ENCODE results near the gene SLC17A9. TPM values are rescaled to one million over a fixed set of nuclear protein-coding genes. Genes with fewer than 3 reads are reported as not detected.

Gene SLC17A9
- total RNA-seq, 6 experiments from 2014 or later, result 32.8 to 47.0 (median 35.7) TPM

GRCh38 chr20:62929051-62929538, 23.4 kb upstream of the SLC17A9 start:
- Mint-ChIP-seq H3K4me3 (peak overlapping the region; percentile 88), H3K27ac (peak overlapping the region; percentile 86), H3K36me3 (ENCODE audit: low read depth) (peaks cover 8% of the 10 kb centered on the region; the same call in 1 of the 2 replicates), H3K27me3 (ENCODE audit: insufficient read depth) (no peaks in the 10 kb centered on the region; the same call in 1 of the 2 replicates), H3K9me3 (no peaks in the 10 kb centered on the region), H3K4me1 (ENCODE audit: low read depth) (peaks cover 60% of the 10 kb centered on the region)
- peak; percentile 21 for DNase-seq
- no peak for TF ChIP-seq CTCF (IDR thresholded peaks at IDR 0.05)

DNA sequence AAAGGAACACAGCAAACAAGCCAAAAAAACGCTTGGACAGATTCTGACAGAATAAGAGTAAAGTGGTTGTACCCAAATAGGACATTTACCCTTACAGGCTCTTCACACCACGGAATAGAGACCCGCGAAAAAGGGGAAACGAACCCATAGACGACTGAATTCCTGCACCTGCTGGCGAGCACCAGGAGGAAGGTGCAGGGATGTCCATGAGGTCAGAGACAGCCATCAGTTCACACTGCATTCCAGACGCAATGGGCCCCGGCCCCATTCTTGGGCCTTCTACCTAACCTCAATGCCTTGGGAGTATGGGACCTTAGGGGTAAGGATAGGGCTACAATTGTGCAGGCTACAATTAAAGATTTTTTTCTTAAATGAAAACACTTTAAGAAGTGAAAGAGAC, 21.0 kb upstream of the SLC17A9 start:
- TF ChIP-seq CTCF (IDR thresholded peaks at IDR 0.05), result no peak
- Mint-ChIP-seq H3K36me3 (ENCODE audit: low read depth) (peaks cover 8% of the 10 kb centered on the region; the same call in 1 of the 2 replicates), H3K27me3 (ENCODE audit: insufficient read depth) (no peaks in the 10 kb centered on the region; the same call in 1 of the 2 replicates), H3K4me1 (ENCODE audit: low read depth) (peaks cover 47% of the 10 kb centered on the region), H3K27ac (no peak overlapping the region; the same call in 1 of the 2 replicates), H3K4me3 (no peak overlapping the region), H3K9me3 (no peaks in the 10 kb centered on the region)
- no peak for DNase-seq

GRCh38 chr20:62933966-62934365, 18.5 kb upstream of the SLC17A9 start:
- Mint-ChIP-seq H3K27ac (no peak overlapping the region), H3K9me3 (no peaks in the 10 kb centered on the region), H3K36me3 (ENCODE audit: low read depth) (peaks cover 18% of the 10 kb centered on the region), H3K4me3 (no peak overlapping the region), H3K27me3 (ENCODE audit: insufficient read depth) (peaks cover 3% of the 10 kb centered on the region), H3K4me1 (ENCODE audit: low read depth) (peaks cover 35% of the 10 kb centered on the region)
- no peak for DNase-seq
- no peak for TF ChIP-seq CTCF (IDR thresholded peaks at IDR 0.05)

DNA sequence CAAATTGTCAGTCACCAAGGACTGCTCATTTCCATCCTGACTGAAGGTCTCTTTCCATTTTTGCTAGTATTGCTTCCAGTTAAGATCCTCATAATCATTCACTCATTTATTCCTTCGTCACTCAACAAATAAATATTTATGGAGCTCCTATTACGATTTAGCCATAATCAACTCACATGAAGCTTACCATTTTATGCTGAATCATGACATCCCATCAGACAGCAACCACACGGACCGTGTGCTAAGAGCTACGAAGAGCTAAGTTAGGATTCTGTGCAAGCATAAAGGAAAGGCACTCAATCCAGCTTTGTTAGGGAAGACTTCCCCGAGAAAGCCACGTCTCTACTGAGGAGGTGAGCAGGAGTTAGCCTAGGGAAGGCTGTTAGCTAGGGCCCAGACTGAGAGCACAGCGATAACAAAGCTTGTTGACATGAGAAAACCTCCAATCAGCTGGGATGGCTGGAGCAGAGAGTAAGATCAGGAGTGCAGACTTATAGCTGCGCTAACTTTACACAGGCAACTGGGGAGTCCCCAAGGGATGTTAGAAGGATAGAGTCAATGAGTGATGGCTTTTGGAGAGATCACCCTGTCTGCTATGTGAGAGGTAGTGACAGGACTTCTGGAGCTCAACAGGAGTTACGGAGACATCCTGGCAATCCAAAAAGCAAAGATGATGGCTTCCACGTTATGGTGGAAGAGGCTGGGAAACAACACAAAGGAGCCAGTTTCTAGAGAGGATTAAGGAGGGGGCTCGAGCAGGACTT, 17.1 kb upstream of the SLC17A9 start:
- TF ChIP-seq CTCF (IDR thresholded peaks at IDR 0.05), result no peak
- H3K4me1 Mint-ChIP-seq (ENCODE audit: low read depth), result peaks cover 34% of the 10 kb centered on the region
- H3K27me3 Mint-ChIP-seq (ENCODE audit: insufficient read depth), result peaks cover 3% of the 10 kb centered on the region
- no peak for DNase-seq
- H3K27ac Mint-ChIP-seq, result no peak overlapping the region
- H3K36me3 Mint-ChIP-seq (ENCODE audit: low read depth), result peaks cover 27% of the 10 kb centered on the region
- H3K9me3 Mint-ChIP-seq, result no peaks in the 10 kb centered on the region
- H3K4me3 Mint-ChIP-seq, result no peak overlapping the region

- H3K27ac Mint-ChIP-seq, result no peak overlapping the region; the same call in 1 of the 2 replicates
- peaks cover 3% of the 10 kb centered on the region for H3K27me3 Mint-ChIP-seq (ENCODE audit: insufficient read depth)
- no peaks in the 10 kb centered on the region for H3K9me3 Mint-ChIP-seq
- peaks cover 27% of the 10 kb centered on the region for H3K4me1 Mint-ChIP-seq (ENCODE audit: low read depth)
- no peak for DNase-seq
- TF ChIP-seq CTCF (IDR thresholded peaks at IDR 0.05), result no peak
- peaks cover 27% of the 10 kb centered on the region for H3K36me3 Mint-ChIP-seq (ENCODE audit: low read depth)
- H3K4me3 Mint-ChIP-seq, result no peak overlapping the region
Measured at GRCh38 chr20:62935968-62936585, 16.4 kb upstream of the SLC17A9 start.
